Limb (tissue), 2 donors: ENCODE results near the gene ATXN10.

ENCODE experiments used
- DNase-seq, 2 donors: peaks; one replicate each; pipeline ENCODE4 v3.0.0-alpha.2; 2016; ENCODE audit errors: extremely low spot score in 2 of 2

The ATXN10 gene

GRCh38 chr22:45877651-45878050 is 206.0 kb downstream of the ATXN10 start:
- DNase-seq: peak in 1 of 2 donors; percentile 27

DNA sequence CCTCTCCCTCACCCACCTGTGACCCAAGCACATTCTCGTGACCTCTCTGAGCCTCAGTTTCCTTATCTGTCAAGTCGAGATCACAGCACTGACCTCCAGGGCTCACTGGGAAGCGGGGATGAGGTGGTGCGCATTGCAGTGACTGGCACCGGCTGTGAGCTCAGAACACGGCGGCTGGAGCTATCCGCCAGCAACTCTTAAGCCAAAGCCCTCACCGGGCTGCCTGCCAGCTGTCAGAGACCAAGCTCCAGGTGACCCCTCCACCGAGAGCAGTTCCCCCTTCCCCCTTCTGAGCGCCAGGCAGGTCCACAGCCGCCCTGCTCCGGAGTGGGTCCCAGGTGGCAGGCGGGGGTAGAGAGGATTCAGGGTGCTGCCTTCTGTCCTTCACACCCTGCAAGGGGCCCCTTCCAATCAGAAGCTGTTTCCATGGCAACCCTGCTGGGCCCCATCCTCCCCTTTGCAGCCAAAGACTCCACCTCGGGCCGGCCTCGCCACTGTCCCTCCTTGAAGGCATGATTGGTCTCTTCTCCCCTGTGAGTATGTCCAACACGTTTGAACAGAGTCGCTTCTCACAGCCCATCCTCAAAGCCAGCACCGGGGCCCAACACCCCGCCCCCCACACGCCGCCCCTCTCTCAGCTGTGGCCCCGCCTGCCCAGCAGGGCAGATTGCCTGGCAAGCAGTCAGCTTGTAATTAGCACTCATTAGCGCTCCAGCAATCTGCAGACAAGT is 206.6 kb downstream of the ATXN10 start:
- DNase-seq: peak in 1 of 2 donors; percentile 71

DNA sequence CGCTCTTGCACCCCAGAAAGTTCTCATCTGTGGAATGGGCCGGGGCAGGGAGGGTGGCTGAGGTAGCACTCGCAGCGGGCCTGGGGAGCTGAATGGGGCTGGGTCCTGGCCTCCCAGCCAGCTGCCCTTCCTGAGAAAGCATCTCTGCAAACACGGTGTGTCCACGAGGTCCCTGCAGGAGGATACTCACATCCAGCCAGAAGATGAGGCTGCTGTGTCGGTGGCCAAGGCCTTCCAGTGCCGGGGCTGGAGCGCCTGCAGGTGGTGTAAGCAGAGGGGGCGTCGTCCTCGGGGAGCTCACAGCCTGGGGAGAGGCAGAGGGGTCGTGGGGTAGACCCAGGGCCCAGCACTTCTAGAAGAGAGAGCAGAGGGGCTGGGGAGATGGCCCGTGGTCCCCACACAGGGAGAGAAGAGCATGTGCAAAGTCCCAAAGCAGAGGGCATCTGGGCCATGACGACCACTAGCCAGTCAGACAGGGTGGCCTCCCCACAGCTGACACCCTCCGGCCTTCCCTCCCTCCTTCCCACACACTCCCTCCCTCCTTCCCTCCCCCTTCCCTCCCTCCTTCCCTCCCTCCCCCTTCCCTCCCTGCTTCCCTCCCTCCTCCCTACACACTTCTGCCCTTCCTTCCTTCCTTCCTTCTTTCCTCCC is 207.4 kb downstream of the ATXN10 start:
- DNase-seq: peak in 1 of 2 donors; percentile 43

DNA sequence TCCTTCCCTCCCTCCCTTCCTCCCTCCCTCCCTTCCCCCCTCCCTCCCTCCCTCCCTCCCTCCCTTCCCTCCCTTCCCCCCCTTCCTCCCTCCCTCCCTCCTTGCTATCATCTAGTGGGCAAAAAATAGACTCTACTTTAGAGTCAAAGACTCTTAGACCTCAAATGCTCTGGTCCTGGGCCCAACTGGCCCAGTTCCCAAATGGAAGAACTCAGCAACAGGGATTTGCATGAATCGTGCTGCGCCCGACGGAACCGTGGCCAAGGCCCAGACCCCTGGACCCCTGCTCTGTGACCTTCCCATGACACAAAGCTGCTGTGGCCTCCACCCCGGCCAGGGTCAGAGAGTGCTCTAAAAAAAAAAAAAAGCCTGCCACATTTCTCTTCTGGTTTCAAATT is 207.9 kb downstream of the ATXN10 start:
- DNase-seq: peak in 1 of 2 donors; percentile 26

GRCh38 chr22:45880091-45880715 is 208.6 kb downstream of the ATXN10 start:
- peak in 1 of 2 donors; percentile 34 for DNase-seq

DNA sequence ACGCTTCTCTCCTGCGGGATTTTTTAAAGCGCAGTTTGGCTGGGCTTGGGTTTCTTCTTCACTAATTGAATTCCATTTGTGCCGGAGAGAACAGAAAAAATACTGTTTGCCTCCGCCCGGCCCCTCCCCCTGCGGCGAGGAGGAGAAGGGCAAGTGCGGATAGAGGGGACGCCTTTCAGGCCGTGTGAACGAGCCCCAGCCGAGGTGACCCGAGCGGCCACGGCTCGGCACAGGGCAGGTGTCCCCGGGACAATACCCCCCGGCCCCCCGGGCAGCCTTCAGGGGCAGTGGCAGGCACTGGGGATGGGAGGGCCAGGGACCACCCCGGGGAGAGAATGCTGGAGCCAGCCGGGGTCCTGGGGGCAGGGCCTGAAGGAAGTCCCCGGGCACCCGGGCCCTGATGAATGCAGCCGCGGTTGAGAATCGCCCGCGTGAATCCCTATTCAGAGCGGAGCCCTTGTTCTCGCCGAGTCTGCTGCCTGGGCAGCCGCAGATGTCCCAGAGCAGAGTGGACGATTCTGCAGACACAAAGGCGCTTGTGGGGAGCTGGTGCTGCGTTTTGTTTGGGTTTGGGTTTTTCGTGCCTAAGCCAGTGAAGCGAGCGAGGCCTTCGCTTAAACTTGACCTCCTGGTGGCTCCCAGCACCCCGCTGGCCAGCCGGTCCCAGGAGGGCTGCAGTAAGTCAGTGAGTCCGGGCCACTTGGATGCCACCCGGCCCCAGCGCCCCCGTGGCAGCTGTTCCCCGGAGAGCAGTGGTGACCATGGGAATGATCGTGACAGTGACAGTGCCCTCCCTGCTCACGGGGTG is 209.3 kb downstream of the ATXN10 start:
- DNase-seq: peak in 1 of 2 donors; percentile 64

- no peak for DNase-seq
These were observed 209.9 kb downstream of the ATXN10 start for GRCh38 chr22:45881524-45881875.

DNA sequence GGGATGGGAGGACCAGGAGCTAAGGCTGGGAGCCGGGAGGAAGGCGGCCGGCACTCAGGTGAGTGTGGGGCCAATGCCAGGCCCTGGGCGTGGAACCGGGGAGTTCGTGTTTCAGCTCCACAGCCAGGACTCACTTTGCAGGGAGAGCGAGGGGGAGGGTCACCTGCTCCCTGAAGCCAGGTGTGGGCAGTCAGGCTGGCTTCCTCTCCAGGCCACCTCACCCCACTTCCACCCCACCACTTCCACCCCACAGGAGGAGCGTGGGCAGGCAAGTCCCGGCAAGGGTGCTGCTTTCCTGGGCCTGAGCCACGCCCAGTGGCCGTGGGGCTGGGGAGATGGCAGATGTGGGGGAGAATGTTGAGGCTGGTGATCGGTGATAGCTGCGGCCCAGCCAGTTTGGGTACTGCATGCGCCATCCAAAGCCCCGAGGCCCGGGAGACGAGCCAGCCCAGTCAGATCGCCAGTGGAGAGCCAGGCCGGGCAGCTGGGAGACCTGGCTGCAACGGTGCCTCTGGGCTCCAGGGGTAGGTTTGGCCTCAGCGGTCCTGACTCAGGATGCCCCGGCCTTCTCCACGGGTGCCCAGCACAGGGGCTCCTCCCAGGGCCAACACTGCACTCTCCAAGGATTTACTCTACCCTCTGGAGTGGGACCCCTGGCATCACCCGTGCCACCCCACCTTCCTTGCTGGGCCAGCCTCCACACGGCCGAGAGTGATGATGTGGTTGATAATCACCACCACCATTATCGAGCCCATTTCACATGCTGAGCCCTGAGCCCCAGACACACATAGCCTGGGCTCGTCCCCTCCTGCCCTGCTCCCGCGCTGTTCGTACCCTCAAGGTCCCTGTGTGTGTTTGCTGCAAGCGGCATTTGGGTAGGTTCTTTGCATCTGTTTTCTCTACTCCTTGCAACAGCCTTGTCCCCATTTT is 211.5 kb downstream of the ATXN10 start:
- peak in 1 of 2 donors; percentile 26 for DNase-seq

- peak in 1 of 2 donors; percentile 23 for DNase-seq
These were observed 212.2 kb downstream of the ATXN10 start for GRCh38 chr22:45883811-45884170.

DNA sequence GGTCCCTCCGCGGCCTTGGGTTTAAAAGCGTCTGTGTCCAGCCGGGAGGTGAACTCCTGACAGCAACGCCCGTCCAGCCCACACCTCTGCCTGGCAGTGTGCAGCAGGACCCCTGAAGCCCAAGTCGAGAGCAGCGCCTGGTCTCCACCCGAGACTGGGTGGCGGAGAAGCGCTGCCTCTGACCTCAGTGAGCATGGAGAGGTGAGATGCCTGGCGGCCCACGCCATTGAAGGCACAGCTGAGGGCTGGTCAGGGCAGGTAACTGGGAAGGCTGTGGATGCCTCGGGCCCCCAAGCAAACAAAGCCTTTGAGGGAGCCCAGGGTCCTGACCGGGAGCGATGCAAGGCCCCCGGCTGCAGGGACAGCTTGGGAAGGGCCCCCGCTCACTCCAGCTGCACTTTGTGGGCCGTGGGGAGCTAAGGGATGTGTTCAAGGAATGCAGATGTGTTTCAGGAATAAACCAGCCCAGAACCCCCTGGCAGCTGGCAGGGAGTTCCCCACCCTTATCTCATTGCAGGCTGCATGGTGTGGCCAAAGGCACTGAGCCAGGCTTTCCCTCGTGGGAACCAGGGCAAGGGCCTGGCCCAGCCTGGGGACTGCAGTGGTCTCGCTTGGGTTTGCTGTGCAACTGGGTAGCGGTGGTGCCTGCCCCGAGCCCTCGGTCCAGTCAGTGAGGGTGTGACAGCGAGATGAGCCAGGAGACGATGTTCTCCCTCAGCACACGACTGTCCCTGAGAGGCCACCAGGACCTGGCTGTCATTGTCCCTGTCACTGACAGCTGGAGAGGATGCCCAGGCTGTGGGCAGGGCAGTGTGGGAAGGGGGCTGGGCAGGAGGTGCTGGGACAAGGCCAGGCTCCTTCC is 212.8 kb downstream of the ATXN10 start:
- peak in 1 of 2 donors; percentile 34 for DNase-seq

GRCh38 chr22:45885171-45885840 is 213.7 kb downstream of the ATXN10 start:
- DNase-seq: peak in 1 of 2 donors; percentile 30

DNA sequence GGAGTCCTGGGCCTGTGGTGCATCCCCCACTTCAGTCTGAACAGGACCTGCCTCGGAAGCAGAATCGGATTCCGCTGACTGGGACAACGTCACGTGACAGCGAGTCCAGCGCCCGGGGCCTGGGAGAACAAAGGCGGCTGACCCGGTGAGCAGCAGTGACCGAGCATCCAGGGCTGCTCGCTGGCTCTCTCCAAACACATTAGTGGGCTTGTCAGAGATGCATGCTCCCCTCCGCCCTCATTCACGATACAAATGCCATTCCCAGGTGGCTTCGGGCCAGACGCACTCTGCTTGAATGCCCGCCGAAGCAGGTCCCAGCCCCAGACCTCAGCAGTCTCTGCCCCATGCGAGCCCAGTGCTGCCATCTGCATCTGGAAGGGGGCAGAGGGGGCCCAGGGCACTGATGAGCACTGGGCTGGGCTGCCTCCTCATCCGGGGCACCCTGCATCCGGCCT is 214.3 kb downstream of the ATXN10 start:
- peak in 1 of 2 donors; percentile 40 for DNase-seq

DNA sequence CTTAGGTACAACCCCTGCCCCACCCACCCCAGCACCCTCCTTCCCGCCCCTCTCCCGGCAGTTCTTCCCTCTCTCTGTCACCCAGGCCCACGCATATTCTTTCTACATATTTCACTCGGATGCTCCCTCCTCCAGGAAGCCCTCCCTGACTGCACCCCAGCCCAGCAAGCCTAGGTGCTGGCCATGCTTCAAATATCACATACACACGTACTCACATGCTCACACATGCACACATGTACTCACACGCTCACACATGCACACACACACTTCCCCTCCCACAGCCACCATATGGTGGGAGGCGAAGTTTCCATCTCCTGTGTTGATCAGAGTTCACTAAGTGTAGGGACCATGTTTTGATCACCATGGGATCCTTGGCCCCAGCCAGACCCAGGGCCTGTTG is 214.9 kb downstream of the ATXN10 start:
- DNase-seq: peak in 1 of 2 donors; percentile 15

DNA sequence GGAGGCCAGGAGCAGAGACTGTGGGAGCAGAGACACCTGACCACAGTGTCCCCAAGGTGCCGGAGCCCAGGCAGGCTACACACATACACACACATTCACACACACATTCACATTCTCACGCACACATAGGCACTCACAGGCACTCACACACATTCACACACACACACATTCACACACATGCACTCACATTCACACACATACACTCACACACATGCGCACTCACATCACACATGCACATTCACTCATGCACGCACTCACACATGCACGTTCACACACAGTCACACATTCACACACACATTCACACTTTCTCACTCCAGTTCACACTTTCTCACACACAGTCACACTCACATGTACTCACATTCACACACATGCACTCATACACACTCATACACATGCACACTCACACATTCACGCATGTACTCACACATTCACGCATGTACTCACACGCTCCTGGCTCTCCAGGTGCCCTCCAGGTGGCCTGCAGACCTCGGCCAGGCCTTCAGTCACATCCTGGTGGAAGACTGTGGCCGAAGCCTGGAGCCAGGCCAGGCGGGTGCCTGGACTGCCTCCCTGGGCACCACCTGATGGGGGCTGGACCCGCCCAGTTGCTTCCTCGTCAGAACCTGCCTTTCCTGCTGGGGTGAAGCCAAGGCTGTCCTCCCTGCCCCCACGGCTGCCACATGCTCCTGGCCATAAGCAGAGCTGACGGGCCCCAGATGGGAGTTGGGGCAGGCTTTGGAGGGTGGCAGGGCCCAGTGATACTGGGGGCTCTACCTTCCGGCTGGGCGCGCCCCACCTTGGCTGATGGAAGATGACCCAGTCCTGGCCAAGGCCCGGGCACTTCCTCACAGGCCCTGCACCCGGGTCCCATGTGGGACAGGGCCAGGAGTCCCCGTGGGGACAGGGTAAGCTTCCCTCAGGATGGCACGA is 215.8 kb downstream of the ATXN10 start:
- DNase-seq: peak in 1 of 2 donors; percentile 29

- peak in 1 of 2 donors; percentile 27 for DNase-seq
These were observed 216.8 kb downstream of the ATXN10 start for GRCh38 chr22:45888221-45889092.

- no peak for DNase-seq
These were observed 217.5 kb downstream of the ATXN10 start for GRCh38 chr22:45889093-45889538.
